Fibroblast of peridontal ligament (primary cell): ENCODE results near the gene DNMT3L.
A peak's percentile ranks its signal among the peaks of the same experiment; 100 is the strongest.
"Not testable (repeated sequence)": the region's sequence is repeated elsewhere in the genome, so short reads cannot be mapped to it uniquely, and the experiment has no call there.

ENCODE experiments used
- DNase-seq: peaks from one replicate; pipeline ENCODE4 v3.0.0-alpha.2; 2010; ENCODE audit errors: extremely low read depth

The DNMT3L gene

GRCh38 chr21:44294391-44295162, 32.9 kb upstream of the DNMT3L start:
- peak; percentile 58 for DNase-seq

- no peak for DNase-seq
Measured at GRCh38 chr21:44293551-44294231, 32.0 kb upstream of the DNMT3L start.

DNA sequence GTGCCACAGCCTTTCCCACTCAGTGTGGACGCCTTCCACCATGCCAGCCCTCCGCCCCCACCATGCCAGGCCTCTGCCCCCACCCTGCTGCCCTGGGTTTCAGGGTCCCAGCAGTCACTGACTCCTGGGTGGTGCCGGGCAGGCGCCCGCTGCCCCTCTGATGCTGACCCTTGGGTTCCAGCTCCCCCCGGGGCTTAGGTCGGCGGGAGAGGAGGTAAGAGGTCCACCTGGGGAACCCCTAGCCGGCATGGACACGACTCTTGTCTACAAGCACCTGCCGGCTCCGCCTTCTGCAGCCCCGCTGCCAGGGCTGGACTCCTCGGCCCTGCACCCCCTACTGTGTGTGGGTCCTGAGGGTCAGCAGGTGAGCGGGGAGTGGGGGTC, 31.1 kb upstream of the DNMT3L start:
- DNase-seq, result no peak

DNA sequence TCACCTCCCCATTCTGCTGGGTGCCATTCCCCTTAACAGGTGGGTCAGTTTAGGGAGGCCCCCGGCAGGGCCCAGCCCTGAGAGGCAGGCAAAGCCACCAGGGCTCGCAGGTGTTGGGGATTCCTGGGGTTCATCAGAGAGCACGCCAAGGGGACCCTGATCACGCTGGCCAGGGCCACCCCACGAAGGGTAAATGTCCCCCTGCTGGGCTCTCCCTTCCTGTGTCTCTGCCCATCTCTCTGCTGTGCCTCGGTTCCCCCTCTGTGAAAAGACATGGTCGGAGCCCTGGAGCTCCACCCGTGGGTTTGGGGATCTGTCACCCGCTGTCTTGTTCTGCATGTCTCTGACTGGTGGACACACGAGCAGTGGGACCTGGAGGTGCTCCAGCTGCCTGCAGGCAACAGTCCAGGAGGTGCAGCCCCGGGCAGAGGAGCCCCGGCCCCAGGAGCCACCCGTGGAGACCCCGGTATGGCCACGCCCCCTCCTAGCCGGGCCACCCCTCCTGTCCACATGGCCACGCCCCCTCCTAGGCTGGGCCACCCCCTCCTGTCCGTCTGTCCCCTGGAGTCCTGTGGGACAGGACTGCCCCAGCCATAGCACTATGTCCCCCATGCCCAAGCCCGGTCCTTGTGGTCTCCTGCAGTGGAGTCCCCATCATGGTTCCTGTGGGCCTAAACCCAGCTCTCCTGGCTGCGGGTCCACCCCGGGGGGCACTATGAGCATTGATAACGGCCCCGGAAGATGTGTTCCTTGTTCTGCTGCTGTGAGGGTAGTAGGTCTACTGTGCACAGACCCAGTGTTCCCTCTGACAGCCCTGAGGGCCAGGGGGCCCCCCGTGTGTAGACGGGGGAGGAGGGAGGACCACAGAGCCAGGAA, 30.5 kb upstream of the DNMT3L start:
- no peak for DNase-seq

DNA sequence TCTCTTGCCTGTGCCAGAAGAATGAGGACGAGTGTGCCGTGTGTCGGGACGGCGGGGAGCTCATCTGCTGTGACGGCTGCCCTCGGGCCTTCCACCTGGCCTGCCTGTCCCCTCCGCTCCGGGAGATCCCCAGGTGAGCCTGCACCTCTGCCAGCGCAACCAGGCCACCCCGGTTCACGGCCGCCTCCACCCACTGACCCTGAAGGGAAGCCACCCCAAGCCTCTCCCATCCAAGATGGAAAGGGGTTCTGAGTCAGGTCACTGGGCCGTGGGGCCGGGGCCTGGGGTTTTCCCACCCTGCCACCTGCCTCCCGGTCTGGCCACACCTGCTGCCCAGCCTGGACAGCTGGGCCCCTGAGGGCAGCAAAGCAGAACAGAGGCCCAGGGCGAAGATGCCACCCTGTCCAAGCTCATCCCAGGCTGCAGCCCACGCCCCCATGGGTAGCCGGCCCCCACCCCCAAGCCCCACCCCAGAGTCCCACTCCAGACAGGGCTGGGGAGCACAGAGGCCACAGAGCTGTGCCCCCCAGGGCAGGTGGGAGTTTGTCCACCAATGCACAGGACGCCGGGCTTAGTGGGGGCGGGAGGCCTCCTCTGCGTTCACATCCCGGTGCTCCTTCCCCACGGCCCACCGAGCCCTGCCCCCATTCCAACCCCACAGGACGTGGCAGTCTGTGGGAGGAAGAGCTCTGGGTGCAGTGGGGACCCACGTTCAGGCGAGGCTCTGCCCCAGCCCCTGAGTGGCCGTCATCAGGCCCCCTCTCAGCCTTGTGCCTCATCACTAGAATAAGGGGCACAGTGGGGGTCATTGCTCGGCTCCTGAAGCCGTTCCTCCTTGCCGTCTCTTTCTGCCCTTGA, 29.6 kb upstream of the DNMT3L start:
- no peak for DNase-seq

DNA sequence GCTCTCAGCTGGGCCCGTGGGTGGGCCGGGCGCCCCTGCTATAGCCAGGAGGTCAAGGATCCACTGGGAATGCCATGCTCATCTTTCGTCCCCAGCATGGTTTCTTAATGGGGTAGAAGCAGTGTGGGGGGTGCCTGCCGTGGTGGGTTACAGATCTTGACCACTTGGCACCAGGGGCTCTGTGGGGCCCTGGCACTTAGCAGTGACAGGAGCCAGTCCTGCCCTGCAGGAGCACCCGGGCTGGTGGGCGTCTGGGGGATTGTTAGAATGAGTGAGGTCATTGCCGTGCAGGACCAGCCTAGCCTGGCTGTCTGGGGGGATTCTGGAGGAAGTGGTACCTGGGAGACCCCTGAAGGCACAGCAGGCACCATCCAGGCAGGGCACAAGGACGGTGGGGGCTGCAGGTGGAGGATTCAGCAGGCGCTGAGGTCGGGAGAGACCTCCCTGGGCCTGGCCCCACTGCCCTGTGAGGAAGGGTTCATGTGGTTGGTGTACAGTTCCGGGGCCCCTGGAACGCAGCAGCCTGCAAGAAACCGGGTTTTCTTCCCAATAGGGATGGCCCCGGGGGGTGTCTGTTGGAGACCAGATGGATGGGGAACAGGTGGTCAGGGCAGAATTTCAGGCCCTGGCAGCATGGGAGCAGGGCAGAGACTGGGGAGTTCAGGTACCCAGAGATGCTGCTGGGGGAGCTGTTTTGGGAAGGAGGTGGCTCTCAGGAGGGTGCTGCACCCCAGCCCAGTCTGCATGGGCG, 28.8 kb upstream of the DNMT3L start:
- no peak for DNase-seq

DNA sequence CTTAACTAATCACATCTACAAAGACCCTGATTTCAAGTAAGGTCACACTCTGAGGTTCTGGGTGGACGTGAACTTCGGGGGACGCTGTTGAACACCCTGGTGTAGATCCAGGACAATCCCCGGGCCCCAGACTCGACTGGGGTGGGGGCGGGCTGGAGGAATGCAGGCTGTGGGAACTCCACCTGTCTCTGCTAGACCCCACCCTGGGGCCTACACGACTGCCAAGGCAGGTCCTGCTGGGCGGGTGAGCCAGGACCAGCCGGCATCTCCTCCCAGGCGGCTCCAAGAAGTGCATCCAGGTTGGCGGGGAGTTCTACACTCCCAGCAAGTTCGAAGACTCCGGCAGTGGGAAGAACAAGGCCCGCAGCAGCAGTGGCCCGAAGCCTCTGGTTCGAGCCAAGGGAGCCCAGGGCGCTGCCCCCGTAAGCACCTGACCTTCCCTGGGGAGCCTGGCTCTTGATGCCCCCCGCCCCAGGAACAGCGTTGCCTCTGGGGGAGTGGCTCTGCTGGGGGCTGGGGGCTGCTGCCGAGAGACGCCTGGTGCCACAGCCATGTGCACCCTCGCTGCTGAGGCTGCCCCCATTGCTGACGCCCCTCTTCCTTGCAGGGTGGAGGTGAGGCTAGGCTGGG, 27.8 kb upstream of the DNMT3L start:
- no peak for DNase-seq

DNA sequence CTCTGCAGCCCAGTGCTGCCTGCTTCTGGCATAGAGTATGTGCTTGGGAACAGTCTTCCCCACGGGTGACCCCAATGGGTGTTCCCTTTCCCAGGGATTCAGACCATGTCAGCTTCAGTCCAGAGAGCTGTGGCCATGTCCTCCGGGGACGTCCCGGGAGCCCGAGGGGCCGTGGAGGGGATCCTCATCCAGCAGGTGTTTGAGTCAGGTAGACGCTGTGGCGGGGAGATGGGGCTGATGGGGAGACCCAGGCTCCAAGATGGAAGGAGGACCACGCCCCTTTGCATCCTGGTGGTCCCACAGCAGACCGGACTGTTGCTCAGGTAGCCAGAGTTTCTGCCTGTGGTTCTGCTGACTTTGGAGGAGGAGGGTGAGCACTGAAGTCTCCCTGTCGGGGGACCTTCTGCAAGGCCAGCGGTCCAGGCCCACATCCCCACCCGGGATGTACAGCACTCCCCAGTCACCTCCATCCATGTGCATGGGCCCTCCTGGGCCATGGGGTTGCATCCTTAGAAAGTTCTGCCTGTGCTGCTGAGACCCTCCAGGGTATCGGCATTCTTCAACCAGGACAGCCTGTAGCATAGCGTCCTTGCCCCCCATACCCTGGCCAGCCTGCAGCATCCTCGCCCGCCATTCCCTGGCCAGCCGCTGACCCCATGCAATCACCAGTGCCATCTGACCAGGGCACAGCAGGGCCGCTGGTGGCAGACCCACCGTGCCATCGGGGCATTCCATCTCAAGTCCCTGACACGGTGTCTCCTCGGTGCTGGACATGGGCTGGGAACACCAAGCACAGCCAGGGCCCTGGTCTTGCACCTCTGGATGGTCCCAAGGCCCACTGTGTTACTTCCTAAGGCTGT, 26.8 kb upstream of the DNMT3L start:
- no peak for DNase-seq

DNA sequence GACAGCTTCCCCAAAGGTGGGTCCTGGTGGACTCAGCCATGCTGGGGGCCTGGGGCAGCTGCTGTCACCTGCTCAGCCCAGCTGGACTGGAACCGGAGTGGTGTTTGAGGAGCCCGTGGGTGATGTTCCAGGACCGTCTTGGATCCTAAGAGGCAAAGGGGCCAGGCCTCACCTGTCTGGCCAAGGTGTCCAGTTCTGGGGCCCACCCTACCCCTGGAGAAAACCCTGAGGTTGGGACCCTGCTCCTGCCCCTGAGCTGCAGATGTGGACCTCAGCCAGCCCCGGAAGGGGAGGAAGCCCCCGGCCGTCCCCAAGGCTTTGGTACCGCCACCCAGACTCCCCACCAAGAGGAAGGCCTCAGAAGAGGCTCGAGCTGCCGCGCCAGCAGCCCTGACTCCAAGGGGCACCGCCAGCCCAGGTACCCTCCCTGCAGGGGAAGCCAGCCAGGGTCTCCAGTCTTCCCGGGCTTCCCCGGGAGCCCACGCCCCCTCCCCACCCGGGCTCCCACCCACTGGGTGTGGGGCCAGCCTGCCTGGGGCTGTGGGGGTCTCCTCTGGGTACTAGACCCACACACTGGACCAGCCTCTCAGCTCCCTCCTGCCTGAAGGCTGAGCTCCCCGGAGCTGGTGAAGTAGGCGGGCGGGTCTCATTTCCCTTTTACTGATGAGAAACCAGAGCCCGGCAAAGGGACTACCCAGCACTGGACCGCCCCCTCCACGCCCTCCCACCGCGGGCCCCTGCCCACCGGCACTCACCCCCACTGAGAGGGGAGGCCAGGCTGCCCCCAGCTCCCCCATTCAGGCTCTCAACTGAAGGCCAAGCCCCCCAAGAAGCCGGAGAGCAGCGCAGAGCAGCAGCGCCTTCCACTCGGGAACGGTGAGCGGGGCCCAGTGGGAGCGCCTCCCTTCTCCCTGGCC, 25.3 kb upstream of the DNMT3L start:
- DNase-seq, result no peak

DNA sequence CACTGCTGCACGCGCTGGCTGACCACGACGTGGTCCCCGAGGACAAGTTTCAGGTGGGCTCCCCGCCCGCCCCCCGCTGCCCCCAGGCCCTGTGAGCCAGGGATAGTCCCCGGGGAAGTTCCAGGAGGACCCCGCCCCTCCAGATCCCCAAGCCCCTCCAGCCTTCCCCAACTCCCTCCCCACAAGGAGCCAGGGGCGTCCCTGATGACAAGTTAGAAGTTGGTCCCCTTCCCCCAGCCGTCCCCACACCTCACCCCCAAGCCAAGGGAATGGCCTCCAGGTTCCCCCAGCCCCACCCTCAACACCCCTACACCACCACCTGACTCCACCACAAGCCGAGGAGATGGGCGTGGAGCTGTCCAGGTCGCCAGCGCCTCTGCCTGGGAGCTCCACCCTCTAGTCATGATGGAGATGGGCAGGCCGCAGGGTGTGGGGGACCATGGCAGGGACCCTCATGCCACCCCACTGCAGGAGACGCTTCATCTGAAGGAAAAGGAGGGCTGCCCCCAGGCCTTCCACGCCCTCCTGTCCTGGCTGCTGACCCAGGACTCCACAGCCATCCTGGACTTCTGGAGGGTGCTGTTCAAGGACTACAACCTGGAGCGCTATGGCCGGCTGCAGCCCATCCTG, 24.5 kb upstream of the DNMT3L start:
- no peak for DNase-seq

DNA sequence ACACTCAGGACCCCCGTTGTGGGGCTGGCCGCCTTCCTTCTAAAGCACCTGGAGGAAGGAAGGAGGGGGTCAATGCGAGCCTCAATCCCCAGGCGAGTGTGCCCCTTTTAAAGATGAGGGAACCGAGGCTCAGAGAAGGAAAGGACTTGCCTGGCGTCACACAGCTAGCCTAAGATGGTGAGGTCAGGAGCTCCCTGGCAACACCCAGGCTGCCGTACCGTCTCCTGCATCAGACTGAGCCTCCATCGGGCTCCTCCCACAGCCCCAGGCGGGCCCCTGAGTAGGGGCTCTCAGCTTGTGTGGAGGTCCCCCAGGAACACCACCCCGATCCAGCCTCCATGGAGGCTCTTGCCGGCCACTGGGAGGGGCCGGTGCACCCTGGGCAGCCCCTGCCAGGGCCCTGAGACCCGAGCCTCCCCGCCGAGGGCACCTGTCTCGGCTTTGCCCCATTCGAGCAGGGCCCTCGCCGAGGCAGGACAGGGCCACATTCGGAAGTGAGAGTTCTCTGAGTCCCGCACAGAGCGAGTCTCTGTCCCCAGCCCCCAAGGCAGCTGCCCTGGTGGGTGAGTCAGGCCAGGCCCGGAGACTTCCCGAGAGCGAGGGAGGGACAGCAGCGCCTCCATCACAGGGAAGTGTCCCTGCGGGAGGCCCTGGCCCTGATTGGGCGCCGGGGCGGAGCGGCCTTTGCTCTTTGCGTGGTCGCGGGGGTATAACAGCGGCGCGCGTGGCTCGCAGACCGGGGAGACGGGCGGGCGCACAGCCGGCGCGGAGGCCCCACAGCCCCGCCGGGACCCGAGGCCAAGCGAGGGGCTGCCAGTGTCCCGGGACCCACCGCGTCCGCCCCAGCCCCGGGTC, 23.7 kb upstream of the DNMT3L start, which contains the start of gene AIRE:
AIRE (plus strand) TSS at position 739 of the 855 bp plus-strand sequence. CDS start 131 bp downstream, outside the sequence.
- no peak for DNase-seq

GRCh38 chr21:44283948-44284347, 22.3 kb upstream of the DNMT3L start:
- no peak for DNase-seq

GRCh38 chr21:44283211-44283785, 21.6 kb upstream of the DNMT3L start:
- not testable (repeated sequence) for DNase-seq

GRCh38 chr21:44282370-44282769, 20.7 kb upstream of the DNMT3L start:
- DNase-seq, result no peak

GRCh38 chr21:44281801-44282200, 20.1 kb upstream of the DNMT3L start:
- no peak for DNase-seq
